Stimulated activated naive CD8-positive, alpha-beta T cell treated with anti-CD3 and anti-CD28 coated beads, Interleukin-15, Interleukin-2, amounts not matched to agents 100 ng/mL and 50 ng/mL, for 24 hours (primary cell): ENCODE results near the gene TDRD7.
A peak's percentile ranks its signal among the peaks of the same experiment; 100 is the strongest.
"Not testable (repeated sequence)": the region's sequence is repeated elsewhere in the genome, so short reads cannot be mapped to it uniquely, and the experiment has no call there.

Source experiments
- H3K27ac Mint-ChIP-seq: one replicate; pipeline ENCODE4 v1.8.0; 2021; ENCODE audit warnings: mild to moderate bottlenecking, mixed read lengths
- H3K27me3 Mint-ChIP-seq: one replicate; pipeline ENCODE4 v1.8.0; 2021; ENCODE audit warnings: mixed read lengths
- H3K36me3 Mint-ChIP-seq: one replicate; pipeline ENCODE4 v1.8.0; 2021; ENCODE audit warnings: low read depth, mixed read lengths
- H3K4me1 Mint-ChIP-seq: one replicate; pipeline ENCODE4 v1.8.0; 2021; ENCODE audit warnings: low read depth, mixed read lengths
- H3K4me3 Mint-ChIP-seq: one replicate; pipeline ENCODE4 v1.8.0; 2021; ENCODE audit warnings: mild to moderate bottlenecking, mixed read lengths
- H3K9me3 Mint-ChIP-seq: one replicate; pipeline ENCODE4 v1.8.0; 2021; ENCODE audit warnings: mixed read lengths

The TDRD7 gene

GRCh38 chr9:97473717-97474116, 61.8 kb downstream of the TDRD7 start:
- no peaks in the 10 kb centered on the region for H3K27me3 Mint-ChIP-seq
- peaks cover 2% of the 10 kb centered on the region for H3K4me1 Mint-ChIP-seq
- H3K4me3 Mint-ChIP-seq, result no peak overlapping the region
- no peaks in the 10 kb centered on the region for H3K9me3 Mint-ChIP-seq
- no peak overlapping the region for H3K27ac Mint-ChIP-seq
- H3K36me3 Mint-ChIP-seq, result peaks cover 26% of the 10 kb centered on the region

- no peak overlapping the region for H3K27ac Mint-ChIP-seq
- H3K4me1 Mint-ChIP-seq, result peaks cover 2% of the 10 kb centered on the region
- no peaks in the 10 kb centered on the region for H3K9me3 Mint-ChIP-seq
- peaks cover 31% of the 10 kb centered on the region for H3K36me3 Mint-ChIP-seq
- H3K4me3 Mint-ChIP-seq, result no peak overlapping the region
- no peaks in the 10 kb centered on the region for H3K27me3 Mint-ChIP-seq
Measured at GRCh38 chr9:97474372-97474925, 62.6 kb downstream of the TDRD7 start.

- Mint-ChIP-seq H3K4me3 (no peak overlapping the region), H3K9me3 (no peaks in the 10 kb centered on the region), H3K36me3 (peaks cover 31% of the 10 kb centered on the region), H3K27me3 (no peaks in the 10 kb centered on the region), H3K27ac (no peak overlapping the region), H3K4me1 (peaks cover 2% of the 10 kb centered on the region)
Measured at GRCh38 chr9:97475059-97475458, 63.2 kb downstream of the TDRD7 start.

GRCh38 chr9:97478301-97478981, 66.5 kb downstream of the TDRD7 start:
- Mint-ChIP-seq H3K36me3 (peaks cover 49% of the 10 kb centered on the region), H3K4me1 (peaks cover 2% of the 10 kb centered on the region), H3K27ac (no peak overlapping the region)

GRCh38 chr9:97479496-97480159, 67.7 kb downstream of the TDRD7 start:
- no peaks in the 10 kb centered on the region for H3K27me3 Mint-ChIP-seq
- H3K9me3 Mint-ChIP-seq, result no peaks in the 10 kb centered on the region
- peaks cover 47% of the 10 kb centered on the region for H3K36me3 Mint-ChIP-seq
- H3K4me3 Mint-ChIP-seq, result no peak overlapping the region
- no peak overlapping the region for H3K27ac Mint-ChIP-seq
- peaks cover 2% of the 10 kb centered on the region for H3K4me1 Mint-ChIP-seq

More at GRCh38 chr9:97478301-97478981, 66.5 kb downstream of the TDRD7 start:
- no peak overlapping the region for H3K4me3 Mint-ChIP-seq
- no peaks in the 10 kb centered on the region for H3K27me3 Mint-ChIP-seq
- H3K9me3 Mint-ChIP-seq, result no peaks in the 10 kb centered on the region

- Mint-ChIP-seq H3K9me3 (no peaks in the 10 kb centered on the region), H3K4me1 (no peaks in the 10 kb centered on the region), H3K4me3 (no peak overlapping the region), H3K36me3 (peaks cover 42% of the 10 kb centered on the region), H3K27ac (no peak overlapping the region), H3K27me3 (no peaks in the 10 kb centered on the region)
Measured at GRCh38 chr9:97480174-97480573, 68.3 kb downstream of the TDRD7 start.

GRCh38 chr9:97480749-97481148, 68.9 kb downstream of the TDRD7 start:
- Mint-ChIP-seq H3K27me3 (no peaks in the 10 kb centered on the region), H3K9me3 (no peaks in the 10 kb centered on the region), H3K4me1 (no peaks in the 10 kb centered on the region), H3K4me3 (no peak overlapping the region), H3K27ac (no peak overlapping the region), H3K36me3 (peaks cover 42% of the 10 kb centered on the region)

- peaks cover 67% of the 10 kb centered on the region for H3K36me3 Mint-ChIP-seq
- H3K27ac Mint-ChIP-seq, result no peak overlapping the region
- no peaks in the 10 kb centered on the region for H3K27me3 Mint-ChIP-seq
- H3K4me3 Mint-ChIP-seq, result no peak overlapping the region
- no peaks in the 10 kb centered on the region for H3K9me3 Mint-ChIP-seq
- H3K4me1 Mint-ChIP-seq, result no peaks in the 10 kb centered on the region
Measured at GRCh38 chr9:97484134-97484533, 72.2 kb downstream of the TDRD7 start.

GRCh38 chr9:97487107-97487506, 75.2 kb downstream of the TDRD7 start:
- H3K27ac Mint-ChIP-seq, result no peak overlapping the region
- H3K4me1 Mint-ChIP-seq, result no peaks in the 10 kb centered on the region
- H3K9me3 Mint-ChIP-seq, result no peaks in the 10 kb centered on the region
- H3K36me3 Mint-ChIP-seq, result peaks cover 62% of the 10 kb centered on the region
- H3K4me3 Mint-ChIP-seq, result no peak overlapping the region
- H3K27me3 Mint-ChIP-seq, result no peaks in the 10 kb centered on the region

- no peak overlapping the region for H3K4me3 Mint-ChIP-seq
- peaks cover 61% of the 10 kb centered on the region for H3K36me3 Mint-ChIP-seq
- no peak overlapping the region for H3K27ac Mint-ChIP-seq
- H3K27me3 Mint-ChIP-seq, result no peaks in the 10 kb centered on the region
- H3K4me1 Mint-ChIP-seq, result no peaks in the 10 kb centered on the region
- no peaks in the 10 kb centered on the region for H3K9me3 Mint-ChIP-seq
Measured at GRCh38 chr9:97487861-97488260, 76.0 kb downstream of the TDRD7 start.

- no peaks in the 10 kb centered on the region for H3K9me3 Mint-ChIP-seq
- H3K4me3 Mint-ChIP-seq, result no peak overlapping the region
- no peaks in the 10 kb centered on the region for H3K27me3 Mint-ChIP-seq
- H3K27ac Mint-ChIP-seq, result no peak overlapping the region
- H3K4me1 Mint-ChIP-seq, result no peaks in the 10 kb centered on the region
- H3K36me3 Mint-ChIP-seq, result peaks cover 54% of the 10 kb centered on the region
Measured at GRCh38 chr9:97491216-97491999, 79.5 kb downstream of the TDRD7 start.

GRCh38 chr9:97497558-97498375, 85.9 kb downstream of the TDRD7 start:
- H3K27ac Mint-ChIP-seq, H3K4me3 Mint-ChIP-seq, H3K9me3 Mint-ChIP-seq: not testable (repeated sequence)
- H3K36me3 Mint-ChIP-seq, result peaks cover 18% of the 10 kb centered on the region
- H3K4me1 Mint-ChIP-seq, result peaks cover 11% of the 10 kb centered on the region
- peaks cover 26% of the 10 kb centered on the region for H3K27me3 Mint-ChIP-seq

- not testable (repeated sequence) for H3K9me3 Mint-ChIP-seq, H3K27ac Mint-ChIP-seq, H3K4me3 Mint-ChIP-seq
- H3K4me1 Mint-ChIP-seq, result peaks cover 17% of the 10 kb centered on the region
- peaks cover 18% of the 10 kb centered on the region for H3K36me3 Mint-ChIP-seq
- peaks cover 37% of the 10 kb centered on the region for H3K27me3 Mint-ChIP-seq
Measured at GRCh38 chr9:97498846-97499245, 87.0 kb downstream of the TDRD7 start.

GRCh38 chr9:97500263-97500662, 88.4 kb downstream of the TDRD7 start:
- Mint-ChIP-seq H3K27me3 (peaks cover 49% of the 10 kb centered on the region), H3K27ac (no peak overlapping the region), H3K36me3 (peaks cover 18% of the 10 kb centered on the region), H3K4me1 (peaks cover 17% of the 10 kb centered on the region), H3K4me3 (peak overlapping the region; percentile 17), H3K9me3 (no peaks in the 10 kb centered on the region)
